Hematopoietic multipotent progenitor cell treated with erythropoietin and hydrocortisone succinate and interleukin-3 and kit ligand, for 4 days (in vitro differentiated cells): ENCODE measurements around the gene CREB3L1.

Experiments used
- DNase-seq: peaks from one replicate; pipeline ENCODE4 v3.0.0-alpha.2; 2015

The CREB3L1 gene

DNA sequence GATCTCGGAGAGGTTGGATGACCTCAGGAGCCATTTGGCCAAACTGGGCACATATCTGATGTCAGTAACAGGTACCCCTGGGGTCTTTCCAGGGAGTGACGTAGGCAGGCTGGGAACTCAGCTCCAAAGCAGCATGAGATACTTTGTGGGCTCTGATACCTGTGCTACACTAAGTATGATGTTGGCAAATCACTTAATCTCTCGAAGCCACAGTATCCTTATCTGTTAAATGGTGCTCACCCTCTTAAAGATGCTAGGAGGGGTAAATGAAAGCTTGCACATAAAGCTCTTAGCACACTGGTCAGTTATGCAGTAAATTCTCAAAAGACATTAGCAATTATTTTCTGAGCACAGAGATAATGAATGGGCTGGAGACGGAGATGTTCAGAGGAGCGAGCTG lies 52.7 kb downstream of the CREB3L1 start:
- no peak for DNase-seq

- DNase-seq = peak; percentile 72
These were observed 53.3 kb downstream of the CREB3L1 start for GRCh38 chr11:46330563-46331281.

- DNase-seq = peak; percentile 63
These were observed 54.0 kb downstream of the CREB3L1 start for GRCh38 chr11:46331282-46331984.

DNA sequence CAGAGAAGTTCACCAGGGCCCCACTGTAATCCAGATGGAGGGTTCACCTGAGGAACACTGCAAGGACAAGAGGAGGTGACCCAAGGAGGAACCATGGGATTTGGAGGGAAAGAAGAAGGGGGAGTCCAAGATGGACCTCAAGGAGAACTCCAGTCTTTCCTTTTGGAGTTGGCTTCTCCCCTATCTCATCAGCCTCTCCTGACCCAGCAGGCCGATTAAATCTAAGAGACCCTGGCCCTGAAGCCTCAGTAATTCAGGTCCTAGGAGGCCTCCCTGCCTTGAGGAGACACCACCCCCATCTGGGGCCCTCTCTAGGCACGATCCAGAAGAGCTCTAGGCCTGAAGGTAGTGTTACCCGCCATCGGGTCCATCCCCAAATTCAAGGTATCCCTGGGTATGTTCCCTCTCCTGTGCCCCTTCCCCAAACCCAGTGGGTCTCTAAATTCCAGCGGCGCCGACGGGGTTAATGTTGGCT lies 54.7 kb downstream of the CREB3L1 start:
- no peak for DNase-seq

- no peak for DNase-seq
These were observed 55.3 kb downstream of the CREB3L1 start for GRCh38 chr11:46332568-46333393.

GRCh38 chr11:46333394-46333947 lies 56.0 kb downstream of the CREB3L1 start:
- DNase-seq = no peak

DNA sequence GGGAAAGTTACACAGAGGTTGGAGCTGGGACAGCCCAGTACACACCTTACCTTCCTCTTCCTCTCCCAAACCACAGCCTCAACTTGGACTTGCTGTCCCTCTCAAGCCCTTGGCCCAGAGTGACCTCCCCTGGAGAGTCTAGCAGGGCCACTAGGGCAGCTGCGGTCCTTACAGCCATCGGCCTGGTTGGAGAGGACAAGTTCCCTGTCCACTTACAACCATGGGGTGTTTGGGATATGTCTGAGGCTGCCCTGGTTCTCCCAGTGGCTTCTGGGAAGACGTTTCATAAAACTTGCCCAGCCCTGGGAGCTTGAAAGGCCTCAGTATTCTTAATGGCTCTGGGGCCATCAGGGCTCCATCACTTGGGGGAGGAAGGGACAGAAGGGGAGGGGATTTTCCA lies 56.7 kb downstream of the CREB3L1 start:
- no peak for DNase-seq

GRCh38 chr11:46335271-46335670 lies 57.8 kb downstream of the CREB3L1 start:
- DNase-seq = no peak

DNA sequence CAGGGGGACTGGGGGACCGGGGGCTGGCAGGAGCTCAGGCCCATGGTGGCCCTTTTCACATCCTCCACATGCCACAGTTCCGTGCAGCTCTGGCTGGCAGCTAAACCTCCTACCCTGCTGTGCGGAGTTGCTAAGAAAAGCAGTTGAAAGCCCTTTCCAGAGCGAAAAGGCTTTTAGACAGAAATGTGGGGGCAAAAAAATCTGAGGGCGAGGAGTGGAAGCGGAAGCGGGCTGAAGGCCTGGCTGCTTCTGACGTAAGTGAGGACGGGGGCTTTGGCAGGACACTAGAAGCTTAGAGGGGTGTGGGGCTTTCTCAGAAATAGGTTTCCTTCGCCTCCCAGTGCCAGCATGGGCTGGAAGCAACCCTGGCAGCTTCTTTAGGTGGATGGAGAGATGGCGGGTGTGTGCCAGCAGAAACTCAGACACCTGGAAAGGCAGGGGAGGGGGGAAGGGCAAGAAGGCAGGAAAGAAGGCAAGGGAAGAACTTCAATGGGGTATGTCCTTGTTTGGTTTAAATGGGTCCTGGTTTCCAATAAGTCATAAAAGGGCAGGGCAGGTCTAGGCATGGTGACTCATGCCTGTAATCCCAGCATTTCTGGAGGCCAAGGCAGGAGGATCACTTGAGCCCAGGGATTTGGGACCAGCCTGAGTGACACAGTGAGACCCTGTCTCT lies 58.6 kb downstream of the CREB3L1 start:
- no peak for DNase-seq

- DNase-seq = peak; percentile 91
These were observed 59.2 kb downstream of the CREB3L1 start for GRCh38 chr11:46336563-46337180.

- no peak for DNase-seq
These were observed 60.3 kb downstream of the CREB3L1 start for GRCh38 chr11:46337626-46338345.

DNA sequence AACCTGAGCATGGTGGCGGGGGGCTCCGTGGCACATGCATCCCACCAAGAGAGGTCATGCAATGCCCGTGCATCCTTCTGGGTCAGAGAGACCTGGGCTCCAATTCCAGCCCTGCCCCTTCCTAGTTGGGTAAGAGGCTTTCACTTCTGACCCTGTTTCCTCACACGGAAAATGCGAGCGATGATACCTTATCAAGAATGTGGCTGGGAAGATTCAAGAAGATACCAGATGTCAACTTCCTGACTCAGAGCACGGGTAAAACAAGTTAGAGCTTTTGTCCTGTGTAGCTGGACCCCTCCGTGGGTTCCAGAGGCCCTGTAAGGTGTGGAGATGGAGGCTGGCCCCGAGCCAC lies 61.1 kb downstream of the CREB3L1 start:
- no peak for DNase-seq

DNA sequence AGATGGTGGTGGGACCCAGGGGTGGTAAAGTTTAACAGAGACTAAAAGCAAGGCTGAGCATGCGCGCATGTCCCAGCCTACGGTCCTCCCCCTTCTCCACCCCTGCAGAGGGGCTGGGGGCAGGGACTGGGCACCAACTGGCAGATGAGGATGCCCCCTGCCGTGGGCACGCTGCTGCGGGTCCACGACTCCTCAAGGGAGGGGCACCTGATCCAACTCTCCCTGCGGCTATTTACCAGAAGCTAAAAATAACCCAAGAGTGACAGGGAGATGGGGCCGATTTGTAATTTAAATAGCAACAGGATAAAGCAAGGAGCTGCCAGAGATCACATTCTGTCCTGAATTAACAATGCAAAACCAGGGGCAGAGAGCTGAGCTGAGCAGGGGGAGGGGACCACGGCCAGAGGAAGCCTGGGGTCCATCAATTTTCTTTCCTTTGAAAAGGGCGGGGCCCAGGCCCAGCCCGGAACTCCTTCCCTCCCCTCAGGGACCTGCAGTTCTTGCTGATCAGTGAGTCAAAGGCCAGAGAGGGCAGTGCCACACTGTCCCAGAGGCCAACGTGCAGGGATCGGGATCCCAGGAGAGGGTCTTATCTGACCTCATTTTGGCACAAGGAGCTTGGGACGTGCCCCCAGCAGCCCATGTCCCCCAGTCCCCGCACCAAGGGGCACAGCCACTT lies 61.7 kb downstream of the CREB3L1 start:
- no peak for DNase-seq

GRCh38 chr11:46339816-46340215 lies 62.4 kb downstream of the CREB3L1 start:
- no peak for DNase-seq

- no peak for DNase-seq
These were observed 64.0 kb downstream of the CREB3L1 start for GRCh38 chr11:46341454-46341853.

DNA sequence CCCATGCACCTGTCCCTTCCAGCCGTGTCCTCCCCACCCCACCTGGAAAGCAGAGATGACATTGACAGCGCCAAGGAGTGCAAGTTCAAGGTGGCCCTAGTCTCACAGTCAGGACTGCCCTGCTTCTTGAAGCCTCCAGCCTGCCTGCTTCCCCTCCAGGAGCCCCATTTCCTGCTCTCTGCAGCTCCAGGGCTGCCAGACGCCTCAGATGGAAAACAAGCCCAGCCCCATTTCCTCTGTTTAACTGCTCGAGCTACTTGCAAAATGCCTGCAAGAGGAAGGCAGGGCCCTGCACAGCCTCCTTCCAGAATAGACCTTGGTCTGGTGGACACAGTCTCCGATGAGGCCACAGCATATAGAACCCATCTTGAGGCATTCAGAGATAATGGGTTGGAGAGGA lies 64.8 kb downstream of the CREB3L1 start:
- peak; percentile 72 for DNase-seq

- no peak for DNase-seq
These were observed 66.1 kb downstream of the CREB3L1 start for GRCh38 chr11:46343520-46343919.

GRCh38 chr11:46345131-46345597 lies 67.7 kb downstream of the CREB3L1 start:
- peak; percentile 80 for DNase-seq

GRCh38 chr11:46345881-46346484 lies 68.5 kb downstream of the CREB3L1 start:
- peak; percentile 45 for DNase-seq

DNA sequence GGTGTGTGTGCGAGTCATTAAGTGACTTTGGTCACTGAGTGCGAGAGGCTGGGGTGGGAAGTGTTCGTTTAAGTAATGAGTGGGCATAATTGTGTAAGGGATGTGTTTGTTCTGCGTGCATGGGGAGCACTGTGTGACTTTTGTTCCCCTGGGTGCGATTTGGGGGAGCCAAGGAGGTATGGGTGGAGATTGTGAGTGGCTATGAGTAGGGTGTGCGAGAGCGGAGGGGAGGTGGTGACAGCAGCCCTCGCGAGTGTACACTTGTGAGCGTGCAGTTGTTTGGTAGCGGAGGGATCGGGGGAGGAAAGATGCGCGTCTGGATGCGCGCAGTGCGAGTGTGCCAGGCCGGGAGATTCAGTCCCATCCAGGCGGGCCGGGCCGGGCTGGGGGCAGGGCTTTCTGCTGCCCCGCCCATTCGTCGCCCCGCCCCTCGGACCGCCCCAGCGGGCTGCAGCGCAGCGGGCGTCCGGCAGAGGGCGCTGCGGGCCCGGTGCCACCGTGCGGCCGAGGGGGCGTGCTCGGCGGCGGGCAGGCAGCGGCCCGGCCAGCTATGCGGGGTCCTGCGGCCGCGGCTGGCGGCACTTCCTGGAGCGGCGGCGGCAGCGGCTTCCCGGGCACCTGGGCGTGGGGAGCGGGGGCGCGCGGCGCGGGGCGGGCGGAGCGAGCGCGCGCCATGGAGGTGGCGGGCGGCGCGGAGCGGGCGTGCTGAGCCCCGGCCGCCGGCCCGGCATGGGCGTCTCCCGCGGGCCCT lies 69.6 kb downstream of the CREB3L1 start, which contains the start of gene DGKZ:
Gene DGKZ, plus strand, starts transcription at position 578 of the 751 bp plus-strand sequence. CDS start 197 bp downstream, outside the sequence.
- peak; percentile 92 for DNase-seq
